ENCODE results near the gene ULK4. TPM values are rescaled to one million over a fixed set of nuclear protein-coding genes. Genes with fewer than 3 reads are reported as not detected.

The ULK4 gene
- total and polyA plus RNA-seq, 9 of the 15 experiments (the other 6 are each of a cell fraction or from before 2014, with no cell fraction given): 3.0 to 5.9 (median 3.5) TPM

DNA sequence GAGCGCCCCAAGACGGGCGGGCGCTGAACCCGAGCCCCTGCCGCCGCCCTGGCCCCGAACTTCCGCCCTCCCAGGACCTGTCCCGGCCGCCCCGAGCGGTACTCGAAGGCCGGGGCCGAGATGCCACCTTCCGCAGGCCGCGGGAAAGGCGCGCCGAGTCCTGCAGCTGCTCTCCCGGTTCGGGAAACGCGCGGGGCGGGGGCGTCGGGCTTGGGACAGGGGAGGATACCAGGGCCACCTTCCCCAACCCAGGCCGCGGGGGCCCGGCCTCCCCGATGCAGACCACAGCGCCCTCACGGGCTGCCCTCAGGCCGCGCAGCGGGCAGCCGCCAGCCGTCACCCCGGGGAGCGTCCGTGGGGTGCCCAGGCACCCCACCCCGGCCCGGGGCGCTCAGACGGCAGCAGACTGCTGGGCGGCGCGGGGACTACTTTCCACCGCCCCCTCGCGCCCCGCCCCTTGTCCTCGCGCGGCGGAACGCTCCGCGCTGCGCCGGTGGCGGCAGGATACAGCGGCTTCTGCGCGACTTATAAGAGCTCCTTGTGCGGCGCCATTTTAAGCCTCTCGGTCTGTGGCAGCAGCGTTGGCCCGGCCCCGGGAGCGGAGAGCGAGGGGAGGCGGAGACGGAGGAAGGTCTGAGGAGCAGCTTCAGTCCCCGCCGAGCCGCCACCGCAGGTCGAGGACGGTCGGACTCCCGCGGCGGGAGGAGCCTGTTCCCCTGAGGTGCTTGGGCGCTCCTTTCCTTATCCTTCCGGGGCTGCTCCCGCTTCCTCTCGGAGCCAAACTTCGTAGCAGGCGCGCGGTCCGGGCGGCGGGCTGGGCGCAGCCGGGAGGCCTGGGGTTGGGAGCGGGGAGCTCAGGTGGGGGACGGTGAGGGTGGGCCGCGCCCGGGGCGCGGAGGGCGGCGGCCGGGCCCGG, 762.7 kb downstream of the ULK4 start, which contains the start of gene CTNNB1 (continued):
- TF ChIP-seq GTF2F1 (IDR thresholded peaks at IDR 0.05; ENCODE audit: low read depth, low read length): peak; percentile 88
- TF ChIP-seq NRF1 (conservative IDR thresholded peaks at IDR 0.05 in 1 of 2, IDR thresholded peaks at IDR 0.05 in 1 of 2): peak; percentile 60 to 73
- peak; percentile 64; the same call in 1 of the 2 replicates for TF ChIP-seq ESRRB (CRISPR knock-in tag; IDR thresholded peaks at IDR 0.05; ENCODE audit: borderline replicate concordance)
- TF ChIP-seq, protein P1, sequence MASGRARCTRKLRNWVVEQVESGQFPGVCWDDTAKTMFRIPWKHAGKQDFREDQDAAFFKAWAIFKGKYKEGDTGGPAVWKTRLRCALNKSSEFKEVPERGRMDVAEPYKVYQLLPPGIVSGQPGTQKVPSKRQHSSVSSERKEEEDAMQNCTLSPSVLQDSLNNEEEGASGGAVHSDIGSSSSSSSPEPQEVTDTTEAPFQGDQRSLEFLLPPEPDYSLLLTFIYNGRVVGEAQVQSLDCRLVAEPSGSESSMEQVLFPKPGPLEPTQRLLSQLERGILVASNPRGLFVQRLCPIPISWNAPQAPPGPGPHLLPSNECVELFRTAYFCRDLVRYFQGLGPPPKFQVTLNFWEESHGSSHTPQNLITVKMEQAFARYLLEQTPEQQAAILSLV (tag; IDR thresholded peaks at IDR 0.05): no peak
- no peak for TF ChIP-seq PTTG1 (tag; IDR thresholded peaks at IDR 0.05; ENCODE audit: low read depth)
- 0 out of 2 replicates have a peak, but pooled peaks have one; percentile 29 for TF ChIP-seq ZNF212 (CRISPR knock-in tag; IDR thresholded peaks at IDR 0.05)
- TF ChIP-seq MAZ (CRISPR knock-in tag; conservative IDR thresholded peaks at IDR 0.05 in 1 of 2, IDR thresholded peaks at IDR 0.05 in 1 of 2): peak; percentile 99 to 100
- TF ChIP-seq NR4A1 (CRISPR knock-in tag; IDR thresholded peaks at IDR 0.05): no peak; the same call in 1 of the 2 replicates
- TF ChIP-seq NR4A1 (tag; IDR thresholded peaks at IDR 0.05): peak; percentile 77
- peak; percentile 99 for TF ChIP-seq RB1 (IDR thresholded peaks at IDR 0.05; ENCODE audit: low read depth)
- no peak for TF ChIP-seq BRF1 (IDR thresholded peaks at IDR 0.05; ENCODE audit: borderline replicate concordance, extremely low read depth, insufficient read length)
- TF ChIP-seq PBX2 (CRISPR knock-in tag; IDR thresholded peaks at IDR 0.05; ENCODE audit: low read depth): no peak
- no peak for TF ChIP-seq PBX2 (tag; conservative IDR thresholded peaks at IDR 0.05; ENCODE audit: low read depth)
- 0 out of 2 replicates have a peak, but pooled peaks have one; percentile 71 for TF ChIP-seq ELK1 (CRISPR knock-in tag; IDR thresholded peaks at IDR 0.05)
- TF ChIP-seq TAF7 (tag; IDR thresholded peaks at IDR 0.05): peak; percentile 99
- no peak for TF ChIP-seq IRF2 (CRISPR knock-in tag; IDR thresholded peaks at IDR 0.05)
- peak; percentile 41; the same call in 1 of the 2 replicates for TF ChIP-seq MEF2A (IDR thresholded peaks at IDR 0.05; ENCODE audit: control insufficient read depth, low read depth, low read length)
- no peak for TF ChIP-seq ZNF23 (CRISPR knock-in tag; IDR thresholded peaks at IDR 0.05)
- TF ChIP-seq ZNF133 (CRISPR knock-in tag; IDR thresholded peaks at IDR 0.05): no peak
- peak; percentile 58; the same call in 1 of the 2 replicates for TF ChIP-seq KAT7 (CRISPR knock-in tag; IDR thresholded peaks at IDR 0.05; ENCODE audit: borderline replicate concordance)
- no peak for TF ChIP-seq ZNF717 (CRISPR knock-in tag; IDR thresholded peaks at IDR 0.05)
- peak; percentile 10; the same call in 1 of the 2 replicates for TF ChIP-seq ZFP1 (CRISPR knock-in tag; IDR thresholded peaks at IDR 0.05)
- TF ChIP-seq, protein P2, sequence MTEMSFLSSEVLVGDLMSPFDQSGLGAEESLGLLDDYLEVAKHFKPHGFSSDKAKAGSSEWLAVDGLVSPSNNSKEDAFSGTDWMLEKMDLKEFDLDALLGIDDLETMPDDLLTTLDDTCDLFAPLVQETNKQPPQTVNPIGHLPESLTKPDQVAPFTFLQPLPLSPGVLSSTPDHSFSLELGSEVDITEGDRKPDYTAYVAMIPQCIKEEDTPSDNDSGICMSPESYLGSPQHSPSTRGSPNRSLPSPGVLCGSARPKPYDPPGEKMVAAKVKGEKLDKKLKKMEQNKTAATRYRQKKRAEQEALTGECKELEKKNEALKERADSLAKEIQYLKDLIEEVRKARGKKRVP (CRISPR knock-in tag; IDR thresholded peaks at IDR 0.05): 0 out of 2 replicates have a peak, but pooled peaks have one; percentile 41

All from K562 (cell line).